ENCODE results near the gene MZT1.
A peak's percentile ranks its signal among the peaks of the same experiment; 100 is the strongest.
"Not testable (repeated sequence)": the region's sequence is repeated elsewhere in the genome, so short reads cannot be mapped to it uniquely, and the experiment has no call there.

MZT1 gene

GRCh38 chr13:72727417-72728289 is at the start of gene MZT1, which contains the start of gene BORA:
MZT1 (minus strand) TSS chr13:72727629; CDS start chr13:72727602, 27 bp downstream.
BORA (plus strand) TSS chr13:72727923; CDS start chr13:72728941, 1,018 bp downstream.
- DNase-seq (ENCODE audit: low spot score), result peak; percentile 94

- DNase-seq (ENCODE audit: low spot score), result no peak
Observed at GRCh38 chr13:72774019-72774418, 46.6 kb upstream of the MZT1 start.

GRCh38 chr13:72763411-72763810 is 36.0 kb upstream of the MZT1 start:
- no peak for DNase-seq (ENCODE audit: low spot score)

- DNase-seq (ENCODE audit: low spot score), result no peak
Observed at GRCh38 chr13:72760189-72760588, 32.8 kb upstream of the MZT1 start.

GRCh38 chr13:72757792-72758535 is 30.5 kb upstream of the MZT1 start:
- no peak for DNase-seq (ENCODE audit: low spot score)

- DNase-seq (ENCODE audit: low spot score), result no peak
Observed at GRCh38 chr13:72754111-72754510, 26.7 kb upstream of the MZT1 start.

GRCh38 chr13:72751220-72751619 is 23.8 kb upstream of the MZT1 start:
- no peak for DNase-seq (ENCODE audit: low spot score)

GRCh38 chr13:72745260-72745659 is 17.8 kb upstream of the MZT1 start:
- no peak for DNase-seq (ENCODE audit: low spot score)

- DNase-seq (ENCODE audit: low spot score), result no peak
Observed at GRCh38 chr13:72740015-72740414, 12.6 kb upstream of the MZT1 start.

GRCh38 chr13:72737033-72737432 is 9.6 kb upstream of the MZT1 start:
- no peak for DNase-seq (ENCODE audit: low spot score)

GRCh38 chr13:72728290-72728605 is 819 bp upstream of the MZT1 start:
- no peak for DNase-seq (ENCODE audit: low spot score)

GRCh38 chr13:72726726-72727416 is 558 bp downstream of the MZT1 start:
- DNase-seq (ENCODE audit: low spot score), result peak; percentile 41

- DNase-seq (ENCODE audit: low spot score), result not testable (repeated sequence)
Observed at GRCh38 chr13:72726185-72726584, 1.2 kb downstream of the MZT1 start.

GRCh38 chr13:72716776-72717175 is 10.7 kb downstream of the MZT1 start:
- no peak for DNase-seq (ENCODE audit: low spot score)

GRCh38 chr13:72700509-72700908 is 26.9 kb downstream of the MZT1 start:
- DNase-seq (ENCODE audit: low spot score), result no peak

- DNase-seq (ENCODE audit: low spot score), result no peak
Observed at GRCh38 chr13:72698164-72698563, 29.3 kb downstream of the MZT1 start.

- DNase-seq (ENCODE audit: low spot score), result peak; percentile 19
Observed at GRCh38 chr13:72696579-72696978, 30.9 kb downstream of the MZT1 start.

- DNase-seq (ENCODE audit: low spot score), result no peak
Observed at GRCh38 chr13:72694314-72694713, 33.1 kb downstream of the MZT1 start.

- DNase-seq (ENCODE audit: low spot score), result no peak
Observed at GRCh38 chr13:72693832-72694231, 33.6 kb downstream of the MZT1 start.

- DNase-seq (ENCODE audit: low spot score), result no peak
Observed at GRCh38 chr13:72692884-72693514, 34.4 kb downstream of the MZT1 start.

GRCh38 chr13:72689181-72689696 is 38.2 kb downstream of the MZT1 start:
- DNase-seq (ENCODE audit: low spot score), result no peak

GRCh38 chr13:72686766-72687165 is 40.7 kb downstream of the MZT1 start:
- DNase-seq (ENCODE audit: low spot score), result no peak
